K562 (cell line): ENCODE measurements around the gene RAB3C.

Source experiments
- CBX5 ChIP-seq: IDR thresholded peaks from 2 replicates; pipeline ENCODE4 v1.6.1; 2014; ENCODE audit warnings: low read depth, borderline replicate concordance
- CREBBP ChIP-seq: IDR thresholded peaks from one replicate; pipeline ENCODE4 v1.6.1; 2012; ENCODE audit warnings: low read depth, mild to moderate bottlenecking, control low read depth, inconsistent platforms, low read length
- CTCF ChIP-seq, 3 experiments: IDR thresholded peaks in 2 of 3; conservative IDR thresholded peaks in 1 of 3; 2 replicates each; pipeline ENCODE4 v1.5.1; 2011 to 2012; ENCODE audit warnings: low read length in 3 of 3, mild to moderate bottlenecking in 3 of 3, control low read depth in 2 of 3, improper control_type of control experiment in 1 of 3, inconsistent platforms in 1 of 3, low read depth in 1 of 3, mixed read lengths in 1 of 3, moderate library complexity in 1 of 3; ENCODE audit not compliant: insufficient read depth in 2 of 3
- DMBX1 ChIP-seq: fragments of 250-450 bp; sonication (Bioruptor Pico); IDR thresholded peaks from 2 replicates; pipeline ENCODE4 v1.8.0; 2022; ENCODE audit warnings: inconsistent platforms, mild to moderate bottlenecking, moderate library complexity, borderline replicate concordance
- ESRRA ChIP-seq: fragments of 450-650 bp; IDR thresholded peaks from 2 replicates; pipeline ENCODE4 v1.6.1; 2014; ENCODE audit warnings: low read depth, mild to moderate bottlenecking, moderate library complexity, borderline replicate concordance
- FOXA1 ChIP-seq: fragments of 450-650 bp; IDR thresholded peaks from 2 replicates; pipeline ENCODE4 v1.6.1; 2016; ENCODE audit warnings: mild to moderate bottlenecking, borderline replicate concordance
- MAFF ChIP-seq: IDR thresholded peaks from 2 replicates; pipeline ENCODE4 v1.6.1; 2012; ENCODE audit warnings: low read length, improper control_type of control experiment
- MYNN ChIP-seq, 2 experiments: sonication (generic); formaldehyde crosslinking in 1 of 2; IDR thresholded peaks; 2 replicates each; pipeline versions ENCODE4 v1.5.0 to v1.6.1; 2016 to 2020; ENCODE audit warnings: antibody characterized with exemption in 1 of 2, missing genetic modification reagents in 1 of 2
- PRMT5 ChIP-seq: sonication (generic); formaldehyde crosslinking; IDR thresholded peaks from 2 replicates; pipeline ENCODE4 v1.5.0; 2020; ENCODE audit warnings: missing genetic modification reagents
- RAD51 ChIP-seq: fragments of 450-650 bp; IDR thresholded peaks from 2 replicates; pipeline ENCODE4 v1.7.1; 2016; ENCODE audit warnings: low read depth, mild to moderate bottlenecking, borderline replicate concordance
- SMARCA4 ChIP-seq: fragments of 450-650 bp; IDR thresholded peaks from 2 replicates; pipeline ENCODE4 v1.6.1; 2016
- SMARCB1 ChIP-seq: IDR thresholded peaks from 2 replicates; pipeline ENCODE4 v1.6.1; 2011; ENCODE audit warnings: improper control_type of control experiment, low read depth; ENCODE audit not compliant: insufficient read length
- ZNF263 ChIP-seq: sonication (generic); formaldehyde crosslinking; IDR thresholded peaks from 2 replicates; pipeline ENCODE4 v1.8.0; 2022; ENCODE audit warnings: mild to moderate bottlenecking, missing genetic modification reagents, borderline replicate concordance
- ZNF407 ChIP-seq: fragments of 450-650 bp; IDR thresholded peaks from 2 replicates; pipeline ENCODE4 v1.6.1; 2016; ENCODE audit warnings: low read depth

GRCh38 chr5:58548068-58548467, 34.8 kb upstream of the RAB3C start:
- TF ChIP-seq MYNN (IDR thresholded peaks at IDR 0.05) (no peak), MYNN (CRISPR knock-in tag; IDR thresholded peaks at IDR 0.05) (no peak), SMARCA4 (no peak), ZNF407 (no peak), RAD51 (no peak), DMBX1 (CRISPR knock-in tag) (no peak), MAFF (no peak), CREBBP (no peak), ZNF263 (CRISPR knock-in tag) (no peak), ESRRA (no peak), SMARCB1 (no peak), CTCF (IDR thresholded peaks at IDR 0.05 in 2 of 3, conservative IDR thresholded peaks at IDR 0.05 in 1 of 3; ENCODE audit: insufficient read depth in 2 of 3, low read depth in 1 of 3, low read length in 3 of 3) (no peak), PRMT5 (CRISPR knock-in tag) (no peak), CBX5 (no peak), FOXA1 (no peak)
